Gastroesophageal sphincter (tissue), 3 donors: ENCODE measurements around the gene SLC25A46.

Source experiments
- CTCF ChIP-seq, 4 experiments: fragments of 200-600 bp in 2 of 4; fragments of 450-650 bp in 2 of 4; sonication (generic) in 1 of 4; IDR thresholded peaks; one replicate each; pipeline ENCODE4 v1.5.1; 2017 to 2019; ENCODE audit warnings: antibody characterized with exemption in 4 of 4, mild to moderate bottlenecking in 2 of 4, moderate library complexity in 2 of 4
- POLR2A ChIP-seq, 2 donors: fragments of 450-650 bp; IDR thresholded peaks; one replicate each; pipeline ENCODE4 v1.6.1; 2017; ENCODE audit warnings: antibody characterized with exemption in 2 of 2, mild to moderate bottlenecking in 2 of 2, moderate library complexity in 1 of 2

DNA sequence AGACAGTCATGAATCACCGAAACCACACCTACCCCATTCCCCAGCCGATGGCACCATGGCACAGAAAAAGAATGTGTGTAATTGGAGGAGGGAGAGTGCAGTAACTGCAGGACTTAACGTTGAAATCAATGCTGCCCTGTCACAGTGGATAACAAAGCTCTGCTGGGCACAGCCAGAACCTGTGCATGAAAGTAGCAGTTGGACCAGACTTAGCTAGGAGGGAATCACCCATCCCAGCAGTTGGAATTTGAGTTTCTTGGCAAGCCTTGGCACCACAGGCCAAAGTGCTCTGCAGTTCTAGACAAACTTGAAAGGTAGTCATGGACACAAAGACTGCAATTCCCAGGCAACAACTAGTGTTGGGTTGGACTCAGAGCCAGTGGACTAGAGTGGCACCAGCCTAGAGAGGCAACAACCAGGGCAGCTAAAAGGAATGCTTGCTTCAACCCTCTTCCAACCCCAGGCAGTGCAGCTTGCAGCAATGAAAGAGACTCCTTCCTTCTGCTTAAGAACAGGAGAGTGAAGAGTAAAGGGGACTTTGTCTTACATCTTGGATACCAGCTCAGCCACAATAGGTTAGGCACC, 31.5 kb upstream of the SLC25A46 start:
- no peak for TF ChIP-seq POLR2A (IDR thresholded peaks at IDR 0.05)
- no peak for TF ChIP-seq CTCF (IDR thresholded peaks at IDR 0.05)
